Measurements from ENCODE around the gene CTIF. TPM values are rescaled to one million over a fixed set of nuclear protein-coding genes. Genes with fewer than 3 reads are reported as not detected.
A peak's percentile ranks its signal among the peaks of the same experiment; 100 is the strongest.

CTIF gene
- total RNA-seq, 4 donors from 2014 or later, result 14.1 to 78.2 (median 18.4) TPM

- Histone ChIP-seq H3K4me3 (no peak overlapping the region), H3K4me1 (peaks cover 0 to 24% (median 8%) of the 10 kb centered on the region in 4 donors), H3K27ac (peak overlapping the region in 1 of 4 donors; percentile 62), H3K27me3 (no peaks in the 10 kb centered on the region), H3K36me3 (no peaks in the 10 kb centered on the region), H3K9me3 (no peaks in the 10 kb centered on the region)
- WGBS, 2 donors (ENCODE audit: low coverage in 1 of 2), result 60 to 71% methylated on average over 4 to 14 of the region's 15 CpGs
- intact Hi-C loops (cut with DNase I; ENCODE audit: low total_unique reads), result no loop called here
- in situ Hi-C loops (cut with MboI; ENCODE audit: low pct_ligation_motif_present in 1 of 4, low pct_unique_long_range_greater_than_20kb in 1 of 4, low sequenced_read_pairs in 3 of 4), result no loop called here
- TF ChIP-seq EP300 (IDR thresholded peaks at IDR 0.05; ENCODE audit: low read depth), result no peak
- no peak for TF ChIP-seq CTCF (IDR thresholded peaks at IDR 0.05)
- TF ChIP-seq POLR2AphosphoS5 (IDR thresholded peaks at IDR 0.05), result no peak
- no peak for TF ChIP-seq POLR2A (IDR thresholded peaks at IDR 0.05)
- peak; percentile 25 for DNase-seq
These were observed 75.0 kb downstream of the CTIF start for GRCh38 chr18:48613589-48614404.

- 50 to 72% methylated on average over 8 to 30 of the region's 31 CpGs for WGBS, 2 donors (ENCODE audit: low coverage in 1 of 2)
- intact Hi-C loops (cut with DNase I; ENCODE audit: low total_unique reads), result no loop called here
- no peaks in the 10 kb centered on the region for H3K27me3 ChIP-seq
- TF ChIP-seq POLR2A (IDR thresholded peaks at IDR 0.05) (no peak), CTCF (IDR thresholded peaks at IDR 0.05) (no peak), EP300 (IDR thresholded peaks at IDR 0.05; ENCODE audit: low read depth) (no peak), POLR2AphosphoS5 (IDR thresholded peaks at IDR 0.05) (no peak)
- no peaks in the 10 kb centered on the region for H3K36me3 ChIP-seq
- H3K4me3 ChIP-seq, result no peak overlapping the region
- H3K9me3 ChIP-seq, result no peaks in the 10 kb centered on the region
- H3K27ac ChIP-seq, result no peak overlapping the region
- DNase-seq, result peak; percentile 63
- in situ Hi-C loops (cut with MboI; ENCODE audit: low pct_ligation_motif_present in 1 of 4, low pct_unique_long_range_greater_than_20kb in 1 of 4, low sequenced_read_pairs in 3 of 4), result no loop called here
- peaks cover 0 to 24% (median 6%) of the 10 kb centered on the region in 4 donors for H3K4me1 ChIP-seq
These were observed 77.0 kb downstream of the CTIF start for GRCh38 chr18:48615566-48616401.

- 76 to 80% methylated on average over 6 to 8 of the region's 8 CpGs for WGBS, 2 donors (ENCODE audit: low coverage in 1 of 2)
- no peak for DNase-seq
- in situ Hi-C loops (cut with MboI; ENCODE audit: low pct_ligation_motif_present in 1 of 4, low pct_unique_long_range_greater_than_20kb in 1 of 4, low sequenced_read_pairs in 3 of 4), result no loop called here
- Histone ChIP-seq H3K9me3 (no peaks in the 10 kb centered on the region), H3K27me3 (no peaks in the 10 kb centered on the region), H3K36me3 (no peaks in the 10 kb centered on the region), H3K4me1 (peaks cover 0 to 24% (median 6%) of the 10 kb centered on the region in 4 donors), H3K4me3 (no peak overlapping the region), H3K27ac (no peak overlapping the region)
- intact Hi-C loops (cut with DNase I; ENCODE audit: low total_unique reads), result no loop called here
- no peak for TF ChIP-seq POLR2A (IDR thresholded peaks at IDR 0.05)
- TF ChIP-seq POLR2AphosphoS5 (IDR thresholded peaks at IDR 0.05), result no peak
- no peak for TF ChIP-seq EP300 (IDR thresholded peaks at IDR 0.05; ENCODE audit: low read depth)
- TF ChIP-seq CTCF (IDR thresholded peaks at IDR 0.05), result no peak
These were observed 77.8 kb downstream of the CTIF start for GRCh38 chr18:48616484-48617255.

Data from transverse colon (tissue), 4 donors.